LHCN-M2 (cell line): ENCODE data around the gene PDE12. TPM values are rescaled to one million over a fixed set of nuclear protein-coding genes. Genes with fewer than 3 reads are reported as not detected.

ENCODE experiments used
- DNase-seq: peaks from one replicate; pipeline ENCODE4 v3.0.0-alpha.2; 2012; ENCODE audit warnings: low read depth
- polyA plus RNA-seq: library from polyadenylated mRNA; unstranded; fragments of >200 nt; gene quantifications from one replicate; pipeline ENCODE4 v1.2.1, GENCODE V29; 2012; ENCODE audit warnings: missing spikeins
- total RNA-seq: library from RNA; depleted of rRNA; stranded (reverse); fragments of >200 nt; gene quantifications from 2 replicates; pipeline ENCODE4 v1.2.3, GENCODE V29; 2014; rRNA removed

The PDE12 gene
- total RNA-seq: 22.7 and 25.3 TPM in 2 replicates
- 7.8 TPM for polyA plus RNA-seq

GRCh38 chr3:57555738-57556458, at the start of gene PDE12:
PDE12 (plus strand) TSS chr3:57556274; CDS start chr3:57556380, 106 bp downstream.
- peak; percentile 91 for DNase-seq

GRCh38 chr3:57512166-57512565, 43.9 kb upstream of the PDE12 start:
- DNase-seq: peak; percentile 14

- peak; percentile 66 for DNase-seq
These were observed 37.7 kb upstream of the PDE12 start for GRCh38 chr3:57518276-57518915.

- DNase-seq: no peak
These were observed 25.9 kb upstream of the PDE12 start for GRCh38 chr3:57530071-57530608.

- DNase-seq: no peak
These were observed 17.6 kb upstream of the PDE12 start for GRCh38 chr3:57538465-57538864.

GRCh38 chr3:57544181-57545125, 11.6 kb upstream of the PDE12 start, which contains the start of gene DNAH12:
DNAH12 (minus strand) TSS chr3:57544344; CDS start chr3:57542870, 1,474 bp downstream.
- DNase-seq: peak; percentile 20

- no peak for DNase-seq
These were observed 10.3 kb upstream of the PDE12 start for GRCh38 chr3:57545636-57546268.

- no peak for DNase-seq
These were observed 9.5 kb upstream of the PDE12 start for GRCh38 chr3:57546616-57547015.

- no peak for DNase-seq
These were observed 768 bp upstream of the PDE12 start for GRCh38 chr3:57555306-57555705.

GRCh38 chr3:57556459-57557084, 498 bp downstream of the PDE12 start:
- peak; percentile 20 for DNase-seq

- peak; percentile 34 for DNase-seq
These were observed 1.0 kb downstream of the PDE12 start for GRCh38 chr3:57557085-57557537.

GRCh38 chr3:57559526-57559925, 3.5 kb downstream of the PDE12 start:
- DNase-seq: peak; percentile 38

GRCh38 chr3:57569859-57570450, 13.9 kb downstream of the PDE12 start:
- DNase-seq: no peak

GRCh38 chr3:57570878-57571277, 14.8 kb downstream of the PDE12 start:
- no peak for DNase-seq

GRCh38 chr3:57572096-57572495, 16.0 kb downstream of the PDE12 start:
- no peak for DNase-seq

GRCh38 chr3:57575966-57576626, 20.0 kb downstream of the PDE12 start:
- DNase-seq: no peak

- DNase-seq: no peak
These were observed 21.7 kb downstream of the PDE12 start for GRCh38 chr3:57577801-57578200.

- no peak for DNase-seq
These were observed 26.5 kb downstream of the PDE12 start for GRCh38 chr3:57582474-57583168.

- DNase-seq: no peak
These were observed 27.5 kb downstream of the PDE12 start for GRCh38 chr3:57583544-57583943.
